Diencephalon (tissue), 1 donor: Measurements from ENCODE around the gene PHLDB1. TPM values are rescaled to one million over a fixed set of nuclear protein-coding genes. Genes with fewer than 3 reads are reported as not detected.

Source experiments
- small RNA-seq: library from RNA; depleted of rRNA; stranded (forward); fragments of <200 nt; gene quantifications from one replicate; pipeline ENCODE3, GENCODE V24; 2014
- total RNA-seq: library from RNA; depleted of rRNA; stranded (reverse); fragments of >200 nt; gene quantifications from one replicate; pipeline ENCODE4 v1.2.3, GENCODE V29; 2014

PHLDB1 gene
- total RNA-seq = 73.8 TPM

GRCh38 chr11:118607401-118608359 is at the start of gene PHLDB1:
Gene PHLDB1, plus strand, starts transcription at chr11:118607615. Its CDS starts 6,222 bp downstream, at chr11:118613837.

GRCh38 chr11:118572061-118572980 is 35.1 kb upstream of the PHLDB1 start, which contains the start of gene ARCN1:
Gene ARCN1, plus strand, starts transcription at chr11:118572409. Its CDS starts 139 bp downstream, at chr11:118572548.

GRCh38 chr11:118679483-118679882 is 72.1 kb downstream of the PHLDB1 start, which contains the start of gene TREH:
Gene TREH, minus strand, starts transcription at chr11:118679650. Its CDS starts 23 bp downstream, at chr11:118679627.

Small RNA genes lying within 50 kb of the gene (small RNA-seq; reads per million reads assigned to genes)
- gene RNU6-1157P = not detected
- not detected for gene RNU6-376P

Other genes starting within 250 kb of the PHLDB1 start
- gene UBE4A, start 248.0 kb upstream of the PHLDB1 start, total RNA-seq = 62.3 TPM
- gene ATP5MG, start 206.0 kb upstream of the PHLDB1 start, total RNA-seq = 60.7 TPM
- 59.5 TPM for gene KMT2A, start 171.1 kb upstream of the PHLDB1 start, total RNA-seq
- 0.92 TPM for gene TTC36, start 80.1 kb upstream of the PHLDB1 start, total RNA-seq
- 40.1 TPM for gene TMEM25, start 76.4 kb upstream of the PHLDB1 start, total RNA-seq
- gene IFT46, start 41.7 kb upstream of the PHLDB1 start, total RNA-seq = 56.3 TPM
- 91.6 TPM for gene ARCN1, start 35.2 kb upstream of the PHLDB1 start, total RNA-seq
- not detected for gene TREH, start 72.0 kb downstream of the PHLDB1 start, total RNA-seq
- 291 TPM for gene DDX6, start 183.5 kb downstream of the PHLDB1 start, total RNA-seq